ENCODE measurements around the gene CAMTA1. TPM values are rescaled to one million over a fixed set of nuclear protein-coding genes. Genes with fewer than 3 reads are reported as not detected.
A peak's percentile ranks its signal among the peaks of the same experiment; 100 is the strongest.

Gene CAMTA1
- total RNA-seq, 1 experiment from 2014 or later = 82.2 TPM

- TF ChIP-seq SIN3A (IDR thresholded peaks at IDR 0.05; ENCODE audit: borderline replicate concordance, insufficient read depth, low read depth, low read length) (no peak), TCF7L2 (IDR thresholded peaks at IDR 0.05; ENCODE audit: low read depth, low read length) (no peak), POLR2AphosphoS5 (IDR thresholded peaks at IDR 0.05; ENCODE audit: low read depth, low read length) (no peak)
- TF ChIP-seq, protein P1, sequence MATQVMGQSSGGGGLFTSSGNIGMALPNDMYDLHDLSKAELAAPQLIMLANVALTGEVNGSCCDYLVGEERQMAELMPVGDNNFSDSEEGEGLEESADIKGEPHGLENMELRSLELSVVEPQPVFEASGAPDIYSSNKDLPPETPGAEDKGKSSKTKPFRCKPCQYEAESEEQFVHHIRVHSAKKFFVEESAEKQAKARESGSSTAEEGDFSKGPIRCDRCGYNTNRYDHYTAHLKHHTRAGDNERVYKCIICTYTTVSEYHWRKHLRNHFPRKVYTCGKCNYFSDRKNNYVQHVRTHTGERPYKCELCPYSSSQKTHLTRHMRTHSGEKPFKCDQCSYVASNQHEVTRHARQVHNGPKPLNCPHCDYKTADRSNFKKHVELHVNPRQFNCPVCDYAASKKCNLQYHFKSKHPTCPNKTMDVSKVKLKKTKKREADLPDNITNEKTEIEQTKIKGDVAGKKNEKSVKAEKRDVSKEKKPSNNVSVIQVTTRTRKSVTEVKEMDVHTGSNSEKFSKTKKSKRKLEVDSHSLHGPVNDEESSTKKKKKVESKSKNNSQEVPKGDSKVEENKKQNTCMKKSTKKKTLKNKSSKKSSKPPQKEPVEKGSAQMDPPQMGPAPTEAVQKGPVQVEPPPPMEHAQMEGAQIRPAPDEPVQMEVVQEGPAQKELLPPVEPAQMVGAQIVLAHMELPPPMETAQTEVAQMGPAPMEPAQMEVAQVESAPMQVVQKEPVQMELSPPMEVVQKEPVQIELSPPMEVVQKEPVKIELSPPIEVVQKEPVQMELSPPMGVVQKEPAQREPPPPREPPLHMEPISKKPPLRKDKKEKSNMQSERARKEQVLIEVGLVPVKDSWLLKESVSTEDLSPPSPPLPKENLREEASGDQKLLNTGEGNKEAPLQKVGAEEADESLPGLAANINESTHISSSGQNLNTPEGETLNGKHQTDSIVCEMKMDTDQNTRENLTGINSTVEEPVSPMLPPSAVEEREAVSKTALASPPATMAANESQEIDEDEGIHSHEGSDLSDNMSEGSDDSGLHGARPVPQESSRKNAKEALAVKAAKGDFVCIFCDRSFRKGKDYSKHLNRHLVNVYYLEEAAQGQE (IDR thresholded peaks at IDR 0.05; ENCODE audit: insufficient read depth in 1 of 2, low read depth in 2 of 2, low read length in 1 of 2) = no peak
- TF ChIP-seq, protein P2, sequence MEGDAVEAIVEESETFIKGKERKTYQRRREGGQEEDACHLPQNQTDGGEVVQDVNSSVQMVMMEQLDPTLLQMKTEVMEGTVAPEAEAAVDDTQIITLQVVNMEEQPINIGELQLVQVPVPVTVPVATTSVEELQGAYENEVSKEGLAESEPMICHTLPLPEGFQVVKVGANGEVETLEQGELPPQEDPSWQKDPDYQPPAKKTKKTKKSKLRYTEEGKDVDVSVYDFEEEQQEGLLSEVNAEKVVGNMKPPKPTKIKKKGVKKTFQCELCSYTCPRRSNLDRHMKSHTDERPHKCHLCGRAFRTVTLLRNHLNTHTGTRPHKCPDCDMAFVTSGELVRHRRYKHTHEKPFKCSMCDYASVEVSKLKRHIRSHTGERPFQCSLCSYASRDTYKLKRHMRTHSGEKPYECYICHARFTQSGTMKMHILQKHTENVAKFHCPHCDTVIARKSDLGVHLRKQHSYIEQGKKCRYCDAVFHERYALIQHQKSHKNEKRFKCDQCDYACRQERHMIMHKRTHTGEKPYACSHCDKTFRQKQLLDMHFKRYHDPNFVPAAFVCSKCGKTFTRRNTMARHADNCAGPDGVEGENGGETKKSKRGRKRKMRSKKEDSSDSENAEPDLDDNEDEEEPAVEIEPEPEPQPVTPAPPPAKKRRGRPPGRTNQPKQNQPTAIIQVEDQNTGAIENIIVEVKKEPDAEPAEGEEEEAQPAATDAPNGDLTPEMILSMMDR (IDR thresholded peaks at IDR 0.05) = no peak
- DNase-seq (ENCODE audit: low read depth, low spot score) (no peak), ATAC-seq (peak; percentile 49; the same call in 1 of the 2 replicates)
- Histone ChIP-seq H3K27me3 (ENCODE audit: control insufficient read depth, insufficient read depth, low read length) (peaks cover 12% of the 10 kb centered on the region), H3K27ac (ENCODE audit: low read length) (no peak overlapping the region), H3K9me3 (ENCODE audit: control insufficient read depth, insufficient read depth, low read depth, low read length) (no peaks in the 10 kb centered on the region), H3K4me1 (ENCODE audit: control insufficient read depth, insufficient read depth, low read length) (no peaks in the 10 kb centered on the region), H3K36me3 (ENCODE audit: control insufficient read depth, insufficient read depth, low read length) (no peaks in the 10 kb centered on the region), H3K4me3 (ENCODE audit: low read depth in 2 of 2, low read length in 2 of 2) (peak overlapping the region in 1 of 2 experiments; percentile 14; a peak in 1 of 4 replicates)
- no TSS peak for BruUV-seq (replicated peaks)
- CTCF ChIA-PET = interaction anchor here (0.6 to 1.2 kb wide), 9 partner anchors 9 to 631 kb away, joined by 3 to 8 read pairs (median 4); no protein-coding TSS in a partner anchor
- in situ Hi-C loops (cut with HindIII; ENCODE audit: low pct_unique_long_range_greater_than_20kb, low sequenced_read_pairs) = no loop called here
- intact Hi-C loops (cut with micrococcal nuclease; ENCODE audit: unreplicated experiment) = loop anchor here (5.0 kb wide), 2 partner anchors 278 to 348 kb away; no protein-coding TSS in a partner anchor
- POLR2A ChIA-PET = no interaction called here
Measured at GRCh38 chr1:7069931-7070330, 284.7 kb downstream of the CAMTA1 start.

DNA sequence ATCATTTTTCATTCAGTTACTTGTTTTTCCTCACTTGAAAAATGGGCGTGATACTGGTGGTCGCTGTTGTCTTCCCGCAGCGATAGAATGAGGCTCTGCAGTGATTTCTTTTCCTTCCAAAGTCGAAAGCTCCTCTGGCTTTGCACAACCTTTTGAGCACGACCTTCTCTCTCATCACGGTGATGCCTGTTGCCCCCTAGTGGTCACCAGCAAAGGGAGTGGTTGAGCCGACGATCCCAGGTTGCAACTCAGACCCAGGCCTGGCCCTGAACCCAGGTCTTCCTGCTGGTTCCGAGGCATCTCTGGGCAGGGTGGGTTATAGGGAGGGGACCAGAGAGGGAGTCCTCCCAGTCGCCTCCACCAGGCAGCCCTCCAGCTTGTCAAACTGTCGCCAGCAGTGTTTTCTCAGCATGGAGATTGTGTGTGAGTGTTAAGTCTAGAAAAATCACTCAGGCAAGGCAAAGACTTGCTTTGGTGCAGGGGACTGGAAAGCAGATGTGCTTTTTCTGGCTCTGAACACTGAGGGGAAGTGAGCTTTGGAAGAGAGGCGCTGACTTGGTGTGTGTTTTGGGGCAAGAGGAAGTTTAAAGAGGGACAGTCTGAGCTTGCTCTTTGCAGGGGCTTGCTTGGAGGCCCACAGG, 285.3 kb downstream of the CAMTA1 start:
- POLR2A ChIA-PET = no interaction called here
- DNase-seq (ENCODE audit: low read depth, low spot score) (peak; percentile 54), ATAC-seq (peak; percentile 95)
- TF ChIP-seq, protein P1 (IDR thresholded peaks at IDR 0.05; ENCODE audit: insufficient read depth in 1 of 2, low read depth in 2 of 2, low read length in 1 of 2) = no peak
- TF ChIP-seq, protein P2 (IDR thresholded peaks at IDR 0.05) = peak; percentile 96
- in situ Hi-C loops (cut with HindIII; ENCODE audit: low pct_unique_long_range_greater_than_20kb, low sequenced_read_pairs) (no loop called here), intact Hi-C loops (cut with micrococcal nuclease; ENCODE audit: unreplicated experiment) (loop anchor here (5.0 kb wide), 2 partner anchors 278 to 348 kb away; no protein-coding TSS in a partner anchor)
- Histone ChIP-seq H3K27ac (ENCODE audit: low read length) (no peak overlapping the region), H3K4me1 (ENCODE audit: control insufficient read depth, insufficient read depth, low read length) (no peaks in the 10 kb centered on the region), H3K9me3 (ENCODE audit: control insufficient read depth, insufficient read depth, low read depth, low read length) (no peaks in the 10 kb centered on the region), H3K4me3 (ENCODE audit: low read depth in 2 of 2, low read length in 2 of 2) (peak overlapping the region in 1 of 2 experiments; percentile 14; a peak in 1 of 4 replicates), H3K27me3 (ENCODE audit: control insufficient read depth, insufficient read depth, low read length) (peaks cover 12% of the 10 kb centered on the region), H3K36me3 (ENCODE audit: control insufficient read depth, insufficient read depth, low read length) (no peaks in the 10 kb centered on the region)
- CTCF ChIA-PET = interaction anchor here (0.6 to 1.2 kb wide), 9 partner anchors 9 to 630 kb away, joined by 3 to 8 read pairs (median 4); no protein-coding TSS in a partner anchor
- no TSS peak for BruUV-seq (replicated peaks)
